ENCODE measurements around the gene GRPR.
"Not testable (repeated sequence)": the region's sequence is repeated elsewhere in the genome, so short reads cannot be mapped to it uniquely, and the experiment has no call there.

GRPR gene

DNA sequence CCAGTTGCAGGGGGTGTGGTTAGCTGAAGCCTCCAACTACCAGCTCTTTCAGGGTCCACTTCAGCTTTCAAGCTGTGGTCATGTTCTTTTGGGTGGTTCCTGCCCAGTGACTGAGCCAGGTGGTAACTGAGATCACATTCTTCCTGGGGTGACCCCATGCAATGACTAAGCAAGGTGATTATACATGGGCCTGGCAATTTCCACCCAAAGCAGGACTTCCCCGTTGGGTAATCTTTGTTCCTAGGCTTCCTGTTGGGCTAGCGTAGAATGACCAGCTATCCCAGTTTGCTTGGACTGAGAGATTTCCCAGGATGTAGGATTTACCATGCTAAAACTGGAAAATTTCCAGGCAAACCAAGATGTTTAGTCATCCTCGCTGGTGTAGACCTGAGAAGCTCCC, 25.5 kb downstream of the GRPR start:
- Histone ChIP-seq H3K4me3 (ENCODE audit: low read length) (no peak overlapping the region), H3K27ac (ENCODE audit: low read length) (no peak overlapping the region), H3K9me3 (ENCODE audit: control insufficient read depth, insufficient read depth, low read length) (no peaks in the 10 kb centered on the region), H3K36me3 (ENCODE audit: control insufficient read depth, insufficient read depth, low read length) (no peaks in the 10 kb centered on the region; the same call in 1 of the 2 replicates), H3K4me1 (ENCODE audit: control insufficient read depth, insufficient read depth, low read length) (no peaks in the 10 kb centered on the region), H3K27me3 (ENCODE audit: control insufficient read depth, insufficient read depth, low read length) (no peaks in the 10 kb centered on the region)
- no peak for DNase-seq (ENCODE audit: low read depth, low spot score)
- WGBS (ENCODE audit: insufficient coverage, insufficient read length): no CpG with 5 or more reads among the region's 3 CpGs

DNA sequence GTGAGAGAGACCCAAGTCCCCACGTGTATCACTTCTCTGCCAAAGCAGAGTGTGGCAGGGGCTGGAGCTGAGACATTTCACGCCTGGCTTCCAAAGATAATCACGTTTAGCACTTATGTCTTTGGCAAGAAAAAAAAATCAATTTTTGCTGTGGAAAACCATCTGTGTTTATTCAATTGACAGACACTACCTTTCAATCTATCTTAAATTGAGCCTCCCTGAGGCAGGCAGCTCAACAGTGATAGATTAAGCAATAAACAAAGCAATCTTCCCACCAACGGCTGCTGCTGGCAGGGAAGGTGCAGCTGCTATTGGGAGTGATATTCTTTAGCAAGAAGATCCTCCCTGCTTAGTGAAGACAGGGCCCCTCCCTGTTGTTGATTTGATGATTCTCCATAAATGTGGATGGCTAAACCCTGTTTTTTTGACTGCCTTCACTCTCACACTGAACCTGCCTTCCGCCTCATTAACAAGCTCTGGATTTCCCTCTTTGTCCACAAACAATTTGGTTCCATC, 32.3 kb downstream of the GRPR start:
- no peak overlapping the region for H3K27ac ChIP-seq (ENCODE audit: low read length)
- DNase-seq (ENCODE audit: low read depth, low spot score): no peak
- H3K4me1 ChIP-seq (ENCODE audit: control insufficient read depth, insufficient read depth, low read length): no peaks in the 10 kb centered on the region; the same call in 1 of the 2 replicates
- WGBS (ENCODE audit: insufficient coverage, insufficient read length): no CpG with 5 or more reads among the region's 5 CpGs
- H3K4me3 ChIP-seq (ENCODE audit: low read length): no peak overlapping the region
- H3K36me3 ChIP-seq (ENCODE audit: control insufficient read depth, insufficient read depth, low read length): no peaks in the 10 kb centered on the region; the same call in 1 of the 2 replicates
- no peaks in the 10 kb centered on the region for H3K27me3 ChIP-seq (ENCODE audit: control insufficient read depth, insufficient read depth, low read length)
- H3K9me3 ChIP-seq (ENCODE audit: control insufficient read depth, insufficient read depth, low read length): no peaks in the 10 kb centered on the region

DNA sequence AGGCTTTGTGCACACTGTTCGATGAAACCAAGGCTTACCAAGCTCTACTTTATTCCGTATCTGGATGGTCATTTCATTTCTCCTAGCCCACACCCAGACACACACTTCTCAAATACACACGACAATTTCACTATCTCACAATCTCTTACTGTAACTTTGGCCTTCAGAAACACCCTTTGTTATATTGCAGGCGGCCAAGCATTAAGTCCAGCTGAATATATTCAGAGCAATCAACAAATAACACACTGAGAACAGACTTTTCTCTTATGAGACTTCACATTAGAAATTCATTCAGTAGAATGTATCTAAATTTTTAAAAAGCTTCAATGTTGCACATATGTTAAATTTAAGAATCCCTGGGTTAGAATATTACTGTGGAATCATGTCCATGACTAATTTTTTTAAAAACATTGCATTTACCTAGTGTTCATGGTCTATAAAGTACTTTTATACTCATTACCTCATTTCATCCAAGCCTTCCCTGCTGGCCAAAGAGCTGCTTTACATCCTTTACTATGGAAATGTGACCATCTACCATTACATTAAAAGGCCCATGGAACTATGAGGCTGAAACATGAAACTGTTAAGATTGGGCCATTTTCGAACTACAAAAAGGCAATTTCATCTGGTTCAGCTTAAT, 33.4 kb downstream of the GRPR start:
- Histone ChIP-seq H3K36me3 (ENCODE audit: control insufficient read depth, insufficient read depth, low read length) (no peaks in the 10 kb centered on the region; the same call in 1 of the 2 replicates), H3K27me3 (ENCODE audit: control insufficient read depth, insufficient read depth, low read length) (no peaks in the 10 kb centered on the region), H3K9me3 (ENCODE audit: control insufficient read depth, insufficient read depth, low read length) (no peaks in the 10 kb centered on the region), H3K27ac (ENCODE audit: low read length) (no peak overlapping the region), H3K4me3 (ENCODE audit: low read length) (no peak overlapping the region), H3K4me1 (ENCODE audit: control insufficient read depth, insufficient read depth, low read length) (no peaks in the 10 kb centered on the region; the same call in 1 of the 2 replicates)
- no peak for DNase-seq (ENCODE audit: low read depth, low spot score)
- 100% methylated on average over 1 of the region's 5 CpGs for WGBS (ENCODE audit: insufficient coverage, insufficient read length)

DNA sequence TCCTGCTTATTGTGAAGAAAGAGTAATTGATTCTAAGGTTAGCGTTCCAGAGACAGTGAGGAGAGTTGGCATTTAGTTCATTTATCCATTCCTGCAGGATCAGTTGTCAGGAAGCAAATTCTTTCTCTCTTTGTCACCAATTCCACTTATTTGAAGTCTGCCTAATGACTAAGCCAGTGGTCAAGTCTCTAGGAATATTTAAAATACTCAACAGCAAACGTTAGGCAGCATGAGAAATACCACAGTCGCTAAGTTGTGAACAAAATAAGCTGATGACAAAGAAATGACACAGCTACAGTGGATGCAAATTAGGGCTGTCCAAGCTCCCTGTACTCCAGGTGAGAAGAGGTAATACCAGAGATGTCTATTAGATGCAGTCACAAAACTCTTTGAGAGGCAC, 37.4 kb downstream of the GRPR start:
- no peak for DNase-seq (ENCODE audit: low read depth, low spot score)
- Histone ChIP-seq H3K36me3 (ENCODE audit: control insufficient read depth, insufficient read depth, low read length) (no peaks in the 10 kb centered on the region; the same call in 1 of the 2 replicates), H3K4me1 (ENCODE audit: control insufficient read depth, insufficient read depth, low read length) (no peaks in the 10 kb centered on the region; the same call in 1 of the 2 replicates), H3K9me3 (ENCODE audit: control insufficient read depth, insufficient read depth, low read length) (no peaks in the 10 kb centered on the region), H3K27ac (ENCODE audit: low read length) (no peak overlapping the region), H3K27me3 (ENCODE audit: control insufficient read depth, insufficient read depth, low read length) (no peaks in the 10 kb centered on the region), H3K4me3 (ENCODE audit: low read length) (no peak overlapping the region)
- no CpG with 5 or more reads among the region's 3 CpGs for WGBS (ENCODE audit: insufficient coverage, insufficient read length)

DNA sequence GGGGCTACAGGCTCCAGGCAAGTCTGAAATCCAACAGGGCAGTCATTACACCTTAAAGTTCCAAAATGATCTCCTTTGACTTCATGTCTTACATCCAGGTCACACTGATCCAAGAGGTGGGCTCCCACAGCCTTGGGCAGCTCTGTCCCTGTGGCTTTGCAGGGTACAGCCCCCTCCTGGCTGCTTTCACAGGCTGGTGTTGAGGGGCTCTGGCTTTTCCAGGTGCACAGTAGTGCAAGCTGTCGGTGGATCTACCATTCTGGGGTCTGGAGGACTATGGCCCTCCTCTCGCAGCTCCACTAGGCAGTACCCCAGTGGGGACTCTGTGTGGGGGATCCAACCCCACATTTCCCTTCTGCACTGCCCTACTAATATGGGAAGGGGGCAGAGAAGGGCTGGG, 37.8 kb downstream of the GRPR start:
- H3K36me3 ChIP-seq (ENCODE audit: control insufficient read depth, insufficient read depth, low read length); H3K27ac ChIP-seq (ENCODE audit: low read length); H3K9me3 ChIP-seq (ENCODE audit: control insufficient read depth, insufficient read depth, low read length); H3K27me3 ChIP-seq (ENCODE audit: control insufficient read depth, insufficient read depth, low read length); H3K4me1 ChIP-seq (ENCODE audit: control insufficient read depth, insufficient read depth, low read length); H3K4me3 ChIP-seq (ENCODE audit: low read length); DNase-seq (ENCODE audit: low read depth, low spot score): not testable (repeated sequence)
- WGBS (ENCODE audit: insufficient coverage, insufficient read length): no CpG with 5 or more reads among the region's 2 CpGs

DNA sequence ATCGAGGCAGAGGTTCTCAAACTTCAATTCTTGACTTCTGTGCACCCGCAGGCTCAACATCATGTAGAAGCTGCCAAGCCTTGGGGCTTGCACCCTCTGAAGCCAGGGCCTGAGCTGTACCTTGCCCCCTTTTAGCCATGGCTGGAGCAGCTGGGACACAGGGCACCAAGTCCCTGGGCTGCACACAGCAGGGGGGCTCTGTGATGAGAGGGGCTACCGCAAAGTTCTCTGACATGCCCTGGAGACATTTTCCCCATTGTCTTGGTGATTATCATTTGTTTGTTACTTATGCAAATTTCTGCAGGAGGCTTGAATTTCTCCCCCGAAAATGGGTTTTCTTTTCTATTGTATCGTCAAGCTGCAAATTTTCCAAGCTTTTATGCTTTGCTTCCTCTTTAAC, 39.0 kb downstream of the GRPR start:
- Histone ChIP-seq H3K36me3 (ENCODE audit: control insufficient read depth, insufficient read depth, low read length) (no peaks in the 10 kb centered on the region; the same call in 1 of the 2 replicates), H3K9me3 (ENCODE audit: control insufficient read depth, insufficient read depth, low read length) (no peaks in the 10 kb centered on the region), H3K4me3 (ENCODE audit: low read length) (no peak overlapping the region), H3K27ac (ENCODE audit: low read length) (no peak overlapping the region), H3K4me1 (ENCODE audit: control insufficient read depth, insufficient read depth, low read length) (no peaks in the 10 kb centered on the region; the same call in 1 of the 2 replicates), H3K27me3 (ENCODE audit: control insufficient read depth, insufficient read depth, low read length) (no peaks in the 10 kb centered on the region)
- no CpG with 5 or more reads among the region's 5 CpGs for WGBS (ENCODE audit: insufficient coverage, insufficient read length)
- no peak for DNase-seq (ENCODE audit: low read depth, low spot score)

DNA sequence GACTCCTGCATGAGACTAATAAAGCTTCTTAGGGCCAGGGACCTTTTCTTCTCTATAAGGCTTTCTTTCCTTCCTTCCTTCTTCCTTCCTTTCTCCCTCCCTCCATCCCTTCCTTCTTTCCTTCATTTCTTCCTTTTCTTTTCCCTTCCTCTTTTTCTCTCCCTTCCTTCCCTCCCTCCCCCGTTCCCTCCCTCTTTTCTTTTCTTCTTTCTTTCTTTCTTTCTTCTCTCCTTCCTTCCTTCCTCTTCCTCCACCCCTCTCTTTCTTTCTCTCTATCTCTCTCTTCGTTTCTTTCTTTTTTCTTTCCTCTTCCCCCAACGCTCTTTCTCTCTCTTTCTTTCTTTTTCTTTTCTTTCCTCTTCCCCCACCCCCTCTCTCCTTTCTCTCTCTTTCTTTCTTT, 41.4 kb downstream of the GRPR start:
- Histone ChIP-seq H3K9me3 (ENCODE audit: control insufficient read depth, insufficient read depth, low read length) (no peaks in the 10 kb centered on the region), H3K4me3 (ENCODE audit: low read length) (no peak overlapping the region), H3K4me1 (ENCODE audit: control insufficient read depth, insufficient read depth, low read length) (no peaks in the 10 kb centered on the region), H3K27me3 (ENCODE audit: control insufficient read depth, insufficient read depth, low read length) (no peaks in the 10 kb centered on the region), H3K27ac (ENCODE audit: low read length) (no peak overlapping the region), H3K36me3 (ENCODE audit: control insufficient read depth, insufficient read depth, low read length) (no peaks in the 10 kb centered on the region)
- WGBS (ENCODE audit: insufficient coverage, insufficient read length): 94% methylated on average over 3 of the region's 3 CpGs
- no peak for DNase-seq (ENCODE audit: low read depth, low spot score)

DNA sequence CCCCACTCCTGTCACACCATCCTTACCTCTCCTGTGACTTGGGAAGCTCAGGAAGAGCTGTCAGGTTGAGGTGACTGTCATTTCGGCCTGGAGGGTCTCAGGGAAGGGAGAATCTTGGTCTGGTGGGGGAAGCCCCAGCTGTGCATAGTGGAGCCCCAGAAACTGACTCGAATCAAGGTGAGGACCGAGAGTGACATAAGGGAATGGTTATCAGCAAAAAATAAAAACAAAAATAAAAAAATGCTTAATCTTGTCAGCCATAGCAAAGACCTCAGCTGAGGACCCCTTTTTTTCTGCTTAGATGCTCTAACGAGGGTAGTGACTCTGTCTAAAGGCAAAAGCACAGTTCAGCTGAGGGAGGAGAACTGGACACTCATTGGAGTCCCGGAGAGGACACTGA, 43.8 kb downstream of the GRPR start, which contains the start of gene MAGEB17:
Gene MAGEB17, plus strand, starts transcription at position 301 of the 400 bp plus-strand sequence. CDS start 2,902 bp downstream, outside the sequence.
- H3K4me1 ChIP-seq (ENCODE audit: control insufficient read depth, insufficient read depth, low read length): no peaks in the 10 kb centered on the region
- H3K36me3 ChIP-seq (ENCODE audit: control insufficient read depth, insufficient read depth, low read length): no peaks in the 10 kb centered on the region
- no CpG with 5 or more reads among the region's 5 CpGs for WGBS (ENCODE audit: insufficient coverage, insufficient read length)
- no peak for DNase-seq (ENCODE audit: low read depth, low spot score)
- no peak within 1 kb of the TSS for H3K27ac ChIP-seq (ENCODE audit: low read length)
- no peak within 1 kb of the TSS for H3K4me3 ChIP-seq (ENCODE audit: low read length)
- H3K27me3 ChIP-seq (ENCODE audit: control insufficient read depth, insufficient read depth, low read length): no peaks in the 10 kb centered on the region
- H3K9me3 ChIP-seq (ENCODE audit: control insufficient read depth, insufficient read depth, low read length): no peaks in the 10 kb centered on the region

- WGBS (ENCODE audit: insufficient coverage, insufficient read length): no CpG with 5 or more reads among the region's 9 CpGs
- Histone ChIP-seq H3K27ac (ENCODE audit: low read length) (no peak overlapping the region), H3K4me1 (ENCODE audit: control insufficient read depth, insufficient read depth, low read length) (no peaks in the 10 kb centered on the region), H3K4me3 (ENCODE audit: low read length) (no peak overlapping the region), H3K9me3 (ENCODE audit: control insufficient read depth, insufficient read depth, low read length) (no peaks in the 10 kb centered on the region), H3K36me3 (ENCODE audit: control insufficient read depth, insufficient read depth, low read length) (no peaks in the 10 kb centered on the region), H3K27me3 (ENCODE audit: control insufficient read depth, insufficient read depth, low read length) (no peaks in the 10 kb centered on the region)
- no peak for DNase-seq (ENCODE audit: low read depth, low spot score)
These were observed 47.7 kb downstream of the GRPR start for GRCh38 chrX:16171039-16171438.

GRCh38 chrX:16171944-16172343, 48.6 kb downstream of the GRPR start:
- Histone ChIP-seq H3K36me3 (ENCODE audit: control insufficient read depth, insufficient read depth, low read length) (no peaks in the 10 kb centered on the region), H3K27ac (ENCODE audit: low read length) (no peak overlapping the region), H3K4me3 (ENCODE audit: low read length) (no peak overlapping the region), H3K4me1 (ENCODE audit: control insufficient read depth, insufficient read depth, low read length) (no peaks in the 10 kb centered on the region), H3K27me3 (ENCODE audit: control insufficient read depth, insufficient read depth, low read length) (no peaks in the 10 kb centered on the region), H3K9me3 (ENCODE audit: control insufficient read depth, insufficient read depth, low read length) (no peaks in the 10 kb centered on the region)
- DNase-seq (ENCODE audit: low read depth, low spot score): no peak
- no CpG with 5 or more reads among the region's 4 CpGs for WGBS (ENCODE audit: insufficient coverage, insufficient read length)

- WGBS (ENCODE audit: insufficient coverage, insufficient read length): no CpG with 5 or more reads among the region's 3 CpGs
- H3K27me3 ChIP-seq (ENCODE audit: control insufficient read depth, insufficient read depth, low read length): no peaks in the 10 kb centered on the region
These were observed 49.0 kb downstream of the GRPR start for GRCh38 chrX:16172391-16172790.

More at GRCh38 chrX:16172391-16172790, 49.0 kb downstream of the GRPR start:
- no peaks in the 10 kb centered on the region for H3K9me3 ChIP-seq (ENCODE audit: control insufficient read depth, insufficient read depth, low read length)
- no peaks in the 10 kb centered on the region for H3K36me3 ChIP-seq (ENCODE audit: control insufficient read depth, insufficient read depth, low read length)
- no peaks in the 10 kb centered on the region for H3K4me1 ChIP-seq (ENCODE audit: control insufficient read depth, insufficient read depth, low read length)
- no peak for DNase-seq (ENCODE audit: low read depth, low spot score)
- no peak overlapping the region for H3K4me3 ChIP-seq (ENCODE audit: low read length)
- no peak overlapping the region for H3K27ac ChIP-seq (ENCODE audit: low read length)

Measured in iPS DF 6.9 (cell line).